Measurements from ENCODE around the gene ZNF732.
A peak's percentile ranks its signal among the peaks of the same experiment; 100 is the strongest.
"Not testable (repeated sequence)": the region's sequence is repeated elsewhere in the genome, so short reads cannot be mapped to it uniquely, and the experiment has no call there.

Gene ZNF732

DNA sequence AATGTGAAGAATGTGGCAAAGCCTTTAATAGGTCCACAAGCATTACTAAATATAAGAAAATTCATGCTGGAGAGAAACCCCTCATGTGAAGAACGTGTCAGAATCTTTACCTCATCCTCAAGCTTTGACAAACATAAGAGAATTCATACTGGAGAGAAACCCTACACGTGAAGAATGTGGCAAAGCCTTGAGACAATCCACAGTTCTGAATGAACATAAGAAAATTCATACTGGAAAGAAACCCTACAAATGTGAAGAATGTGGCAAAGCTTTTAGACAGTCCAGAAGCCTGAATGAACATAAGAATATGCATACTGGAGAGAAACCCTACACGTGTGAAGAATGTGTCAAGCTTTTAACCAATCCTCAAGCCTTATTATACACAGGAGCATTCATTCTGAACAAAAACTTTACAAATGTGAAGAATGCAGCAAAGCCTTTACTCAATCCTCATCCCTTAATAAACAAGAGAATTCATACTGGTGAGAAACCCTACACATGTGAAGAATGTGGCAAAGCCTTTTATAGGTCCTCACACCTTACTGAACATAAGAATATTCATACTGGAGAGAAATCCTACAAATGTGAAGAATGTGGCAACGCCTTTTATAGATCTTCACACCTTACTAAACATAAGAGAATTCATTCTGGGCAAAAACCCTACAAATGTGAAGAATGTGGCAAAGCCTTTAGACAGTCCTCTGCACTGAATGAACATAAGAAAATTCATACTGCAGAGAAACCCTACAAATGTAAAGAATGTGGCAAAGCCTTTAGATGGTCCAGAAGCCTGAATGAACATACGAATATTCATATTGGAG lies 51.1 kb downstream of the ZNF732 start:
- DNase-seq = no peak

DNA sequence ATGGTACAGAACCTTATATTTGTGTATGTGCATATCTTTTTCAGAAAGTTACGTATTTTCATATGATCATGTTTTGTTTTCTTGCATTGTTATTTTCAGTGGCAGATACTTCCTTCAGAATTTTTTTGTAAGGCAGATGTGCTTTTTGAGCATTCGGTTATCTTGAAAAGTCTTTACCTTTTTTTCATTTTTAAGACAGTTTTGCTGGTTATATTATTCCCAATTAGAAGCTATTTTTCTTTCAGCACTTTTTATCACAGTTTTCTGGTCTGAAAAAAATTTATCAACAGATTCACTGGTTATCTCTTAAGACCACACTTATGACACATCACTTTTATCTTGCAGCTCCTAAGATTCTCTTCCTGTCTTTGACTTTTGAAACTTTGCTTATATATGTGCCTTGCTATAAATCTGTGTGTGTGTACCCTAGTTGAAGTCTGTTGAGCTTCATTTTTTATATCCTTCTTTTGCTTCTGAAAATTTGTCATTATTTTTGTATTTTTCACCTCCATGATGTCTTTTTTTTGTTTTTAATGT lies 53.1 kb downstream of the ZNF732 start:
- no peak for DNase-seq

DNA sequence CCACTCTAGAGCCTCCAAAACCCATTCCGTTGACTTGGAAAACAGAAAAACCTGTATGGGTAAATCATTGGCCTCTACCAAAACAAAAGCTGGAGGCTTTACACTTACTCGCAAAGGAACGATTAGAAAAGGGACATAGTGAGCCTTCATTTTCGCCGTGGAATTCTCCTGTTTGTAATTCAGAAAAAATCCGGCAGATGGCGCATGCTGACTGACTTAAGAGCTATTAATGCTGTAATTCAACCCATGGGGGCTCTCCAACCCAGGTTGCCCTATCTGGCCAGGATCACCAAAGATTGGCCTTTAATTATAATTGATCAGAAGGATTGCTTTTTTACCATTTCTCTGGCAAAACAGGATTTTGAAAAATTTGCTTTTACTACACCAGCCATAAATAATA lies 60.8 kb downstream of the ZNF732 start:
- peak; percentile 78 for DNase-seq

DNA sequence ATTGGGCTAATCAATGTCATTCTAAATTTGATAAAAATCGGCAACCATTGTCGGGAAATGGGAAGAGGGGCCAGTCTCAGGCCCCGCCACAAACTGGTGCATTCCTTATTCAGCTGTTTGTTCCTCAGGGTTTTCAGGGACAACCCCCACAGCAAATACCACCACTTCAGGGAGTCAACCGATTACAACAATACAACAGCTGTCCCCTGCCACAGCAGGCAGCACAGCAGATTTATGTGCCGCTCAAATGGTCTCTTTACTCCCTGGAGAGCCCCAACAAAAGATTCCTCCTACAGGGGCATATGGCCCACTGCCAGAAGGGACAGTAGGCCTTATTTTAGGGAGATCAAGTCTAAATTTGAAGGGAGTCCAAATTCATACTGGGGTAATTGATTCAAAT lies 61.8 kb downstream of the ZNF732 start:
- no peak for DNase-seq

DNA sequence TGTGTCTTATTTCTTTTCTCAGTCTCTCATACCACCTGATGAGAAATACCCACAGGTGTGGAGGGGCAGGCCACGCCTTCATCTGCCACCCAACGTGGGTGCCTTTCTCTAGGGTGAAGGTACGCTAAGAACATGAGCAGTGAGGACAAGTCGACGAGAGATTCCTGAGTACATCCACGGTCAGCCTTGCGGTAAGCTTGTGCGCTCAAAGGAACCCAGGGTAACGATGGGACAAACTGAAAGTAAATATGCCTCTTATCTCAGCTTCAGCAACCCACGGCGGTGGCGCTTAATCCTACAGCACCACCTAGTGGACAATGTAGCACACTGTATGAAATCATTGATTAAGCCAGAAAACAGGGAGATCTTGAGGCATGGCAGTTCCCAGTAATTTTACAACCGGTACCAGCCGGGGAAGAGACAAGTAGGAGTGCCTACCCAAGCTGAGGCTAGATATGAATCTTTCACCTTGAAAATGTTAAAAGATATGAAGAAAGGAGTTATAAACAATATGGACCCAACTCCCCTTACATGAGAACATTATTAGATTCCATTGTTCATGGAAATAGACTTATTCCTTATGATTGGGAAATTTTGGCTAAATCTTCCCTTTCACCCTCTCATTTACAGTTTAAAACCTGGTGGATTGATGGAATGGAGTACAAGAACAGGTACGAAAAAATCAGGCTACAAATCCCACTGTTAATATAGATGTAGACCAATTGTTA lies 63.0 kb downstream of the ZNF732 start:
- peak; percentile 84 for DNase-seq

DNA sequence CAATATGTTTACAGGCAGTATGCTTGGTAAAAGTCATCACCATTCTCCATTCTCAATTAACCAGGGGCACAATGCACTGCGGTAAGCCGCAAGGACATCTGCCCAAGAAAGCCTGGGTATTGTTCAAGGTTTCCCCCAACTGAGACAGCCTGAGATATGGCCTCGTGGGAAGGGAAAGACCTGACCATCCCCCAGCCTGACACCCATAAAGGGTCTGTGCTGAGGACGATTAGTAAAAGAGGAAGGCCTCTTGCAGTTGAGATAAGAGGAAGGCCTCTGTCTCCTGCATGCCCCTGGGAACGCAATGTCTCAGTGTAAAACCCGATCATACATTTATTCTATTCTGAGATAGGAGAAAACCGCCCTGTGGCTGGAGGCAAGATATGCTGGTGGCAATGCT lies 63.9 kb downstream of the ZNF732 start:
- not testable (repeated sequence) for DNase-seq

DNA sequence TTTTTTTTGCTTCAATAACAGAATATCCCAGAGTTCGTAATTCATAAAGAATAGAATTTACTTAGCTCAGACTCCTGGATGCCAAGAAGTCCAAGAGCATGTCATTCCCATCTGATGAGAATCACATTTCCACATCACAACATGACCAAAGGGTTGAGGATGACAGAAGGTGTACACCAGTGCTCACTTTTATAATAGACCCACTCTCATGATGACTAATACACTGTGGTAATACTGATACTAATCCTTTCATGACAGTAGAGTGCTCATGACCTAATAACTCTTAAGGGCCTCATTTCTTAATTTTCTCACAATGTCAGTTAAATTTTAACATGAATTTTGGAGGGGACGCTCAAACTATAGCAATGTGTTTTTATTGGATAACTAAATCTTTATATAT lies 69.2 kb downstream of the ZNF732 start:
- no peak for DNase-seq

DNA sequence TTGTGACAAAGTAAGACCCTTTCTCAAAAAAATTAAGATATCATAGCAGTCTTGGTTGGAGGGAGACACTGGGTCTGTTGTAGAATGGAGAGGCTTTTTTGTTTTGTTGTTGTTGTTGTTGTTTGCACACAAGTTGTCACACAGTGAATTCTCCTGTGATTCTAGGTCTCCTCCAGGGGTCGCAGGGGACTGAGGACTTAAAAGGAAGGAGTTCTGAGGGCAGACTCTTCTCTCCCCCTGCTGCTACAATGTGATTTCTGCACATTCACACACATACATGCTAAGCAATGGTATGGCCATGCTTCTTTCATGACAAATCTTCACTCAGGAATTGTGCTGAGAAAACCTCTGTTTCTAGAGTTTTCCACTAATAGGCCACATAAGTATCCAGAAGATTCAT lies 71.1 kb downstream of the ZNF732 start:
- DNase-seq = no peak

DNA sequence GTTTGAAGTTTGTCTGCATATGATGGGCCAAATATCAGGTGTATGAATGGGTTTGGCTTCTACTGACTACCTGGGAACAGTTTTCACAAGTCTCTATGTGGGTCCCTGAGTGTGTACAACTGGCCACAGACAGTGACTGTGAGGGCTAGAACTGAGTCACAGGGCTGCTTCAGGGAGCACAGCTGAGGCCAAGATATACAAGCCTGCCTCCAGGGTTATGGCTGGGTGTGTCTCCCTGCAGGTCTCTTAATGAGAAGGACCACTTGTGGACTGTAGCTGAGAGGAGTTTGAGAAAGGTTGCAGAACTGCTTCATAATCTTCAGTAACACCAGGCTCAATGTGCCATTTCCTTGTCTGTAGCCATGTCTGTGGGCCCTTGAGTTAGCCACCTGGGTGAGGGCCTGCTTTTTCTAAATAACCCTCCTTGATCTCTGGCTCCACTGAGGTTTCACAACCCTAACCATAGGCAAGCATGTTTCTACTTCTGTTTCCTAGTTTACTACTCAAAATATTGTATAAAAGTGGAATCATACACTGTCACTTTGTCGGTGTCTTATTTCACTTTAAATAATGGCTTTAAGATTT lies 81.3 kb downstream of the ZNF732 start:
- DNase-seq = no peak
